ENCODE data around the gene GBP6. TPM values are rescaled to one million over a fixed set of nuclear protein-coding genes. Genes with fewer than 3 reads are reported as not detected.

The GBP6 gene
- not detected in 2 replicates for total RNA-seq (2014; rRNA removed; shearing (Covaris generic))
- total RNA-seq (2022): not detected in 2 replicates
- not detected for Bru-seq, nascent RNA
- not detected for BruChase-seq, experiment 1, labeled RNA remaining after a 6-hour chase
- BruChase-seq, experiment 2, labeled RNA remaining after a 2-hour chase: not detected
- long read RNA-seq: 0 reads

DNA sequence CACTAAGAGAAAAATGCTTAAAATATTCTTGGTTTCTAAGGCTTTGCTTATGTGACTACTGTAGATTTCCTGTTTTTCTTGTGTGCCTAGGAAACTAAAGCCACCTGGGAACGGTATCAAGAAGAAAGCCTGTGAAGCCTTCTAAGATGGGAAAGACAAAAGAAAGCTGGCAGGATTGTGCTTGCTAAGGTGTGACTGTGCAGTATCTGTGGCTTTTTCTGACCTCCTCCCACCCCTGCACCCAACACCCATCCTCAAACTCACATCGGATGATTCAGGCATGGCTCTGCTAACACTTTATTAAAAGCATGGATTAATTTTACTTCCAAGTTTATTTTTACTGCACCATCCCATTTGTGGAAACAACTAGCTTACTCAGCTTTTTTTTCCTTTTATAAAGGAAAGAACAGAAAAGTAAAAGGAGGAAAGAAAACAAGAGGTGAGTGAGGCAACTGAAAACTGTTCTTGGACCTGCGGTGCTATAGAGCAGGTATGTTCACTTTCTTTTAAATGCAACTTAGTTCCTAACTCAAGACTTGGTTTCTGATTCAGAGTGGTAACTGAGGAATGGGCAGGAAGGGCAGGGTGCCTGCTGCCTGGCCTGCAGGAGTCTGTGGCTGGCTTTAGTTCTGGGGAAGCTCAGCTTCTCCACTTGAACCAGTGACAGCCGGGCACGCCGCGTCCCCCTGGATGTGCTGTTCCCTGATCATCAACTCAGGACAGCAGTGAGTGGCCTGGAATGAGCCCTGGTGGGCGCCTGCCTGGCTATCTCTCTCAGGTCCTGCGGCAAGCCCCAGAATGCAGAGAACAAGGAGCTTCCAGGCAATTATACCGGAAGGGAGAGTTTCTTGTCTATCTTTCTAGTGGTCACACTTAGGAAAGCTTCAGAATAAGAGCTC is at the start of gene GBP6:
Gene GBP6 (plus strand): TSS at position 422 of the 899 bp plus-strand sequence. CDS start 4,493 bp downstream, outside the sequence.
- no peaks in the 10 kb centered on the region for H3K9me3 ChIP-seq (ENCODE audit: low read length)
- TF ChIP-seq EZH2phosphoT487 (IDR thresholded peaks at IDR 0.05; ENCODE audit: borderline replicate concordance, low read depth, low read length): no peak
- TF ChIP-seq, protein P1, sequence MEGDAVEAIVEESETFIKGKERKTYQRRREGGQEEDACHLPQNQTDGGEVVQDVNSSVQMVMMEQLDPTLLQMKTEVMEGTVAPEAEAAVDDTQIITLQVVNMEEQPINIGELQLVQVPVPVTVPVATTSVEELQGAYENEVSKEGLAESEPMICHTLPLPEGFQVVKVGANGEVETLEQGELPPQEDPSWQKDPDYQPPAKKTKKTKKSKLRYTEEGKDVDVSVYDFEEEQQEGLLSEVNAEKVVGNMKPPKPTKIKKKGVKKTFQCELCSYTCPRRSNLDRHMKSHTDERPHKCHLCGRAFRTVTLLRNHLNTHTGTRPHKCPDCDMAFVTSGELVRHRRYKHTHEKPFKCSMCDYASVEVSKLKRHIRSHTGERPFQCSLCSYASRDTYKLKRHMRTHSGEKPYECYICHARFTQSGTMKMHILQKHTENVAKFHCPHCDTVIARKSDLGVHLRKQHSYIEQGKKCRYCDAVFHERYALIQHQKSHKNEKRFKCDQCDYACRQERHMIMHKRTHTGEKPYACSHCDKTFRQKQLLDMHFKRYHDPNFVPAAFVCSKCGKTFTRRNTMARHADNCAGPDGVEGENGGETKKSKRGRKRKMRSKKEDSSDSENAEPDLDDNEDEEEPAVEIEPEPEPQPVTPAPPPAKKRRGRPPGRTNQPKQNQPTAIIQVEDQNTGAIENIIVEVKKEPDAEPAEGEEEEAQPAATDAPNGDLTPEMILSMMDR (conservative IDR thresholded peaks at IDR 0.05; ENCODE audit: low read length): no peak
- no peaks in the 10 kb centered on the region for H3K4me1 ChIP-seq (ENCODE audit: insufficient read depth, low read length, poor library complexity, severe bottlenecking)
- no peaks in the 10 kb centered on the region for H4K20me1 ChIP-seq (ENCODE audit: insufficient read depth, low read length)
- no peaks in the 10 kb centered on the region for H3K79me2 ChIP-seq (ENCODE audit: insufficient read depth, low read depth, low read length)
- no peaks in the 10 kb centered on the region for H3K36me3 ChIP-seq (ENCODE audit: insufficient read depth, low read length)
- H2AFZ ChIP-seq (ENCODE audit: low read length): no peak within 1 kb of the TSS
- BruUV-seq (replicated peaks): no TSS peak
- no peak within 1 kb of the TSS for H3K27ac ChIP-seq (ENCODE audit: low read depth, low read length, poor library complexity, severe bottlenecking)
- intact Hi-C loops (cut with micrococcal nuclease; ENCODE audit: unreplicated experiment): no loop called here
- ChIA-PET CTCF (ENCODE audit: unreplicated experiment) (no interaction called here), POLR2A (no interaction called here)
- H3K4me2 ChIP-seq (ENCODE audit: low read length): no peak within 1 kb of the TSS
- H3K4me3 ChIP-seq (ENCODE audit: low read depth, low read length, poor library complexity, severe bottlenecking): no peak within 1 kb of the TSS
- DNase-seq (ENCODE audit: low spot score): no peak
- no peaks in the 10 kb centered on the region for H3K9me2 ChIP-seq (ENCODE audit: insufficient read depth, low read length)

- Histone ChIP-seq H3K9me2 (ENCODE audit: insufficient read depth, low read length) (no peaks in the 10 kb centered on the region), H3K27ac (ENCODE audit: low read depth, low read length, poor library complexity, severe bottlenecking) (no peak overlapping the region), H3K36me3 (ENCODE audit: insufficient read depth, low read length) (no peaks in the 10 kb centered on the region), H3K4me3 (ENCODE audit: low read depth, low read length, poor library complexity, severe bottlenecking) (no peak overlapping the region), H3K79me2 (ENCODE audit: insufficient read depth, low read depth, low read length) (no peaks in the 10 kb centered on the region), H3K4me1 (ENCODE audit: insufficient read depth, low read length, poor library complexity, severe bottlenecking) (no peaks in the 10 kb centered on the region), H4K20me1 (ENCODE audit: insufficient read depth, low read length) (no peaks in the 10 kb centered on the region), H3K4me2 (ENCODE audit: low read length) (no peak overlapping the region), H3K9me3 (ENCODE audit: low read length) (no peaks in the 10 kb centered on the region), H2AFZ (ENCODE audit: low read length) (no peak overlapping the region)
- POLR2A ChIA-PET: no interaction called here
- DNase-seq (ENCODE audit: low spot score): no peak
- BruUV-seq (replicated peaks): no TSS peak
- CTCF ChIA-PET (ENCODE audit: unreplicated experiment): no interaction called here
- no peak for TF ChIP-seq EZH2phosphoT487 (IDR thresholded peaks at IDR 0.05; ENCODE audit: borderline replicate concordance, low read depth, low read length)
- TF ChIP-seq, protein P1 (conservative IDR thresholded peaks at IDR 0.05; ENCODE audit: low read length): no peak
- intact Hi-C loops (cut with micrococcal nuclease; ENCODE audit: unreplicated experiment): no loop called here
These were observed 41.5 kb upstream of the GBP6 start for GRCh38 chr1:89322402-89322801.

- Histone ChIP-seq H3K4me1 (ENCODE audit: insufficient read depth, low read length, poor library complexity, severe bottlenecking) (no peaks in the 10 kb centered on the region), H3K27ac (ENCODE audit: low read depth, low read length, poor library complexity, severe bottlenecking) (no peak overlapping the region), H3K36me3 (ENCODE audit: insufficient read depth, low read length) (no peaks in the 10 kb centered on the region), H3K9me2 (ENCODE audit: insufficient read depth, low read length) (no peaks in the 10 kb centered on the region), H4K20me1 (ENCODE audit: insufficient read depth, low read length) (no peaks in the 10 kb centered on the region), H3K79me2 (ENCODE audit: insufficient read depth, low read depth, low read length) (no peaks in the 10 kb centered on the region), H3K9me3 (ENCODE audit: low read length) (no peaks in the 10 kb centered on the region), H2AFZ (ENCODE audit: low read length) (no peak overlapping the region), H3K4me3 (ENCODE audit: low read depth, low read length, poor library complexity, severe bottlenecking) (no peak overlapping the region), H3K4me2 (ENCODE audit: low read length) (no peak overlapping the region)
- ChIA-PET POLR2A (no interaction called here), CTCF (ENCODE audit: unreplicated experiment) (no interaction called here)
- intact Hi-C loops (cut with micrococcal nuclease; ENCODE audit: unreplicated experiment): no loop called here
- no peak for DNase-seq (ENCODE audit: low spot score)
- no TSS peak for BruUV-seq (replicated peaks)
- TF ChIP-seq, protein P1 (conservative IDR thresholded peaks at IDR 0.05; ENCODE audit: low read length): no peak
- no peak for TF ChIP-seq EZH2phosphoT487 (IDR thresholded peaks at IDR 0.05; ENCODE audit: borderline replicate concordance, low read depth, low read length)
These were observed 32.0 kb upstream of the GBP6 start for GRCh38 chr1:89331890-89332289.

Data from OCI-LY7 (cell line).